Ishikawa (cell line): ENCODE results near the gene ROBO1.

ENCODE experiments used
- CEBPB ChIP-seq: IDR thresholded peaks from 2 replicates; pipeline ENCODE4 v1.6.1; 2012
- CREB1 ChIP-seq: IDR thresholded peaks from 2 replicates; pipeline ENCODE4 v1.6.1; 2012; ENCODE audit warnings: low read depth
- EGR1 ChIP-seq: IDR thresholded peaks from 2 replicates; pipeline ENCODE4 v1.6.1; 2012
- EP300 ChIP-seq: IDR thresholded peaks from 2 replicates; pipeline ENCODE4 v1.6.1; 2012; ENCODE audit warnings: borderline replicate concordance
- FOXM1 ChIP-seq: IDR thresholded peaks from 2 replicates; pipeline ENCODE4 v1.6.1; 2012; ENCODE audit warnings: low read depth, borderline replicate concordance
- MAX ChIP-seq: IDR thresholded peaks from 2 replicates; pipeline ENCODE4 v1.6.1; 2012
- NFIC ChIP-seq: IDR thresholded peaks from 2 replicates; pipeline ENCODE4 v1.6.1; 2012
- RAD21 ChIP-seq: IDR thresholded peaks from 2 replicates; pipeline ENCODE4 v1.6.1; 2012; ENCODE audit warnings: low read depth
- REST ChIP-seq: IDR thresholded peaks from 2 replicates; pipeline ENCODE4 v1.6.1; 2012; ENCODE audit warnings: low read depth, mild to moderate bottlenecking
- TAF1 ChIP-seq: IDR thresholded peaks from 2 replicates; pipeline ENCODE4 v1.6.1; 2012; ENCODE audit warnings: low read depth, mild to moderate bottlenecking
- TCF12 ChIP-seq: IDR thresholded peaks from 2 replicates; pipeline ENCODE4 v1.6.1; 2012; ENCODE audit warnings: low read depth
- TEAD4 ChIP-seq: IDR thresholded peaks from 2 replicates; pipeline ENCODE4 v1.6.1; 2012
- USF1 ChIP-seq: IDR thresholded peaks from 2 replicates; pipeline ENCODE4 v1.6.1; 2012
- YY1 ChIP-seq: IDR thresholded peaks from 2 replicates; pipeline ENCODE4 v1.6.1; 2012; ENCODE audit warnings: low read depth
- ZBTB7A ChIP-seq: IDR thresholded peaks from 2 replicates; pipeline ENCODE4 v1.6.1; 2012; ENCODE audit warnings: low read depth

Gene ROBO1

GRCh38 chr3:79586232-79586631 is 181.6 kb downstream of the ROBO1 start:
- TF ChIP-seq TCF12 (no peak), TEAD4 (peak; percentile 42; the same call in 1 of the 2 replicates), EGR1 (no peak), MAX (no peak)

GRCh38 chr3:79572930-79573329 is 194.9 kb downstream of the ROBO1 start:
- TF ChIP-seq CEBPB (no peak), REST (no peak), TCF12 (no peak), EP300 (no peak), USF1 (no peak), EGR1 (no peak), ZBTB7A (no peak), MAX (no peak), NFIC (no peak), RAD21 (no peak), FOXM1 (no peak), CREB1 (no peak), TAF1 (no peak), TEAD4 (no peak), YY1 (no peak)

- TF ChIP-seq EP300 = no peak
- TF ChIP-seq USF1 = no peak
- no peak for TF ChIP-seq MAX
- TF ChIP-seq TAF1 = no peak
- TF ChIP-seq EGR1 = no peak
- no peak for TF ChIP-seq YY1
- TF ChIP-seq ZBTB7A = no peak
- TF ChIP-seq REST = no peak
Measured at GRCh38 chr3:79568938-79569337, 198.9 kb downstream of the ROBO1 start.

GRCh38 chr3:79564192-79564591 is 203.6 kb downstream of the ROBO1 start:
- peak; percentile 51 for TF ChIP-seq TEAD4
- no peak for TF ChIP-seq MAX
- no peak for TF ChIP-seq CEBPB
- TF ChIP-seq TCF12 = peak; percentile 59; the same call in 1 of the 2 replicates
- TF ChIP-seq EP300 = peak; percentile 76; the same call in 1 of the 2 replicates
- peak; percentile 44; the same call in 1 of the 2 replicates for TF ChIP-seq NFIC
- peak; percentile 58; the same call in 1 of the 2 replicates for TF ChIP-seq FOXM1
- TF ChIP-seq TAF1 = no peak

- no peak for TF ChIP-seq TAF1
- no peak for TF ChIP-seq ZBTB7A
- no peak for TF ChIP-seq USF1
- no peak for TF ChIP-seq EP300
- no peak for TF ChIP-seq CEBPB
- no peak for TF ChIP-seq TCF12
- TF ChIP-seq REST = no peak
- no peak for TF ChIP-seq NFIC
- TF ChIP-seq TEAD4 = no peak
- no peak for TF ChIP-seq CREB1
Measured at GRCh38 chr3:79560698-79561097, 207.1 kb downstream of the ROBO1 start.
